Measurements from ENCODE around the gene ESRRA. TPM values are rescaled to one million over a fixed set of nuclear protein-coding genes. Genes with fewer than 3 reads are reported as not detected.

The ESRRA gene
- total and polyA plus RNA-seq, 9 of the 15 experiments (the other 6 are each of a cell fraction or from before 2014, with no cell fraction given): 0.27 to 89.7 (median 23.7) TPM

- no peak for TF ChIP-seq SREBF1 (IDR thresholded peaks at IDR 0.05; ENCODE audit: borderline replicate concordance, low read depth, low read length)
- TF ChIP-seq THRA (IDR thresholded peaks at IDR 0.05): no peak
- no peak for TF ChIP-seq PTTG1 (tag; IDR thresholded peaks at IDR 0.05; ENCODE audit: low read depth)
- no peak for TF ChIP-seq REST (IDR thresholded peaks at IDR 0.05; ENCODE audit: borderline replicate concordance)
- TF ChIP-seq REST (CRISPR knock-in tag; IDR thresholded peaks at IDR 0.05; ENCODE audit: low read depth): no peak
- TF ChIP-seq RBFOX2 (IDR thresholded peaks at IDR 0.05; ENCODE audit: low read depth, low read length): 0 out of 2 replicates have a peak, but pooled peaks have one; percentile 16
- no peak for TF ChIP-seq POLR2AphosphoS5 (IDR thresholded peaks at IDR 0.05; ENCODE audit: control insufficient read depth, insufficient read depth, low read depth, low read length)
- TF ChIP-seq USF1 (CRISPR knock-in tag; IDR thresholded peaks at IDR 0.05): no peak
- TF ChIP-seq COPS2 (conservative IDR thresholded peaks at IDR 0.05): no peak
These were observed 16.2 kb downstream of the ESRRA start (continued) for GRCh38 chr11:64321533-64321932.
